Natural killer cell (primary cell): Measurements from ENCODE around the gene FAF1. TPM values are rescaled to one million over a fixed set of nuclear protein-coding genes. Genes with fewer than 3 reads are reported as not detected.

ENCODE experiments used
- ATAC-seq, 3 donors: fragments of 150-1000 bp in 2 of 3; fragments of 200-7000 bp in 1 of 3; cut with Tn5 transposase; 1 replicate in 1 of 3; 2 replicates in 2 of 3; pipeline ENCODE4 v1.10.0; 2021; ENCODE audit warnings: mild to moderate bottlenecking in 2 of 3, moderate library complexity in 2 of 3
- DNase-seq, 2 donors: peaks; one replicate each; pipeline versions ENCODE4 v3.0.0 to v3.0.0-alpha.2; 2013 to 2021; ENCODE audit warnings: mixed read lengths in 1 of 2
- H3K27ac ChIP-seq: one replicate; pipeline ENCODE4 v1.5.1; 2013; ENCODE audit warnings: mild to moderate bottlenecking, low read length
- H3K27me3 ChIP-seq: one replicate; pipeline ENCODE4 v1.6.1; 2013; ENCODE audit warnings: low read length; ENCODE audit not compliant: control insufficient read depth, insufficient read depth
- H3K36me3 ChIP-seq: one replicate; pipeline ENCODE4 v1.6.1; 2013; ENCODE audit warnings: low read length; ENCODE audit not compliant: control insufficient read depth, insufficient read depth
- H3K4me1 ChIP-seq: one replicate; pipeline ENCODE4 v1.6.1; 2013; ENCODE audit warnings: low read length; ENCODE audit not compliant: control insufficient read depth, insufficient read depth
- H3K4me3 ChIP-seq: one replicate; pipeline ENCODE4 v1.5.1; 2013; ENCODE audit warnings: low read length
- H3K9me3 ChIP-seq: one replicate; pipeline ENCODE4 v1.6.1; 2013; ENCODE audit warnings: low read length; ENCODE audit not compliant: control insufficient read depth, insufficient read depth
- H3K27ac Mint-ChIP-seq, 2 donors: one replicate each; pipeline ENCODE4 v1.8.0; 2022; ENCODE audit warnings: mild to moderate bottlenecking in 2 of 2, mixed read lengths in 2 of 2, moderate library complexity in 1 of 2
- H3K27me3 Mint-ChIP-seq, 2 donors: one replicate each; pipeline ENCODE4 v1.8.0; 2022; ENCODE audit warnings: low read depth in 2 of 2, mixed read lengths in 2 of 2
- H3K36me3 Mint-ChIP-seq: one replicate; pipeline ENCODE4 v1.8.0; 2022; ENCODE audit warnings: mixed read lengths
- H3K4me1 Mint-ChIP-seq, 2 donors: one replicate each; pipeline ENCODE4 v1.8.0; 2022; ENCODE audit warnings: mixed read lengths in 2 of 2
- H3K4me3 Mint-ChIP-seq: one replicate; pipeline ENCODE4 v1.8.0; 2022; ENCODE audit warnings: mild to moderate bottlenecking, moderate library complexity, mixed read lengths
- H3K9me3 Mint-ChIP-seq, 2 donors: one replicate each; pipeline ENCODE4 v1.8.0; 2022; ENCODE audit warnings: mixed read lengths in 2 of 2
- CTCF ChIP-seq: fragments of 200-600 bp; IDR thresholded peaks from one replicate; pipeline ENCODE4 v1.8.0; 2022; ENCODE audit warnings: antibody characterized with exemption
- WGBS: methylation state at CpG from one replicate; pipeline ENCODE4 v1.1.7; 2013; ENCODE audit warnings: missing lambda C conversion rate; ENCODE audit not compliant: insufficient coverage; 5-methylcytosine and 5-hydroxymethylcytosine counted together
- intact Hi-C: fragments of 100-400 bp; cut with micrococcal nuclease; formaldehyde crosslinking; loops from one replicate; pipeline ENCODE4 v1.14.2; 2022
- total RNA-seq, 4 donors: library from RNA; stranded (reverse); fragments of 120-200 nt in 1 of 4; gene quantifications; one replicate each; pipeline versions ENCODE4 v1.2.3 to v1.2.4, GENCODE V29; 2013 to 2022

Gene FAF1
- total RNA-seq, 3 donors from 2014 or later (not counting 1 experiment from before 2014, with no cell fraction given) = 56.8 to 59.7 (median 57.2) TPM

GRCh38 chr1:50851466-50851865 lies 108.6 kb downstream of the FAF1 start:
- Histone ChIP-seq H3K4me3 (no peak overlapping the region), H3K9me3 (no peaks in the 10 kb centered on the region), H3K27me3 (no peaks in the 10 kb centered on the region), H3K36me3 (no peaks in the 10 kb centered on the region), H3K4me1 (no peaks in the 10 kb centered on the region), H3K27ac (no peak overlapping the region)
- no peak for DNase-seq
- Mint-ChIP-seq H3K36me3 (peaks cover 9% of the 10 kb centered on the region), H3K4me1 (peaks cover 29 to 42% of the 10 kb centered on the region in 2 donors), H3K4me3 (no peak overlapping the region), H3K27ac (no peak overlapping the region), H3K9me3 (peaks cover 0 to 6% of the 10 kb centered on the region in 2 donors), H3K27me3 (no peaks in the 10 kb centered on the region)
- no peak for ATAC-seq
- TF ChIP-seq CTCF = no peak
- 89% methylated on average over 1 of the region's 1 CpG for WGBS
- intact Hi-C loops = no loop called here

GRCh38 chr1:50851034-50851433 lies 109.0 kb downstream of the FAF1 start:
- Mint-ChIP-seq H3K27me3 (no peaks in the 10 kb centered on the region), H3K4me3 (no peak overlapping the region), H3K4me1 (peaks cover 28 to 42% of the 10 kb centered on the region in 2 donors), H3K36me3 (peaks cover 9% of the 10 kb centered on the region), H3K9me3 (peaks cover 0 to 6% of the 10 kb centered on the region in 2 donors), H3K27ac (no peak overlapping the region)
- no peak for DNase-seq
- intact Hi-C loops = no loop called here
- Histone ChIP-seq H3K4me3 (no peak overlapping the region), H3K36me3 (no peaks in the 10 kb centered on the region), H3K27ac (no peak overlapping the region), H3K27me3 (no peaks in the 10 kb centered on the region), H3K9me3 (no peaks in the 10 kb centered on the region), H3K4me1 (no peaks in the 10 kb centered on the region)
- TF ChIP-seq CTCF = no peak
- no peak for ATAC-seq
- 91% methylated on average over 7 of the region's 7 CpGs for WGBS

- no peak overlapping the region for H3K4me3 ChIP-seq
- Mint-ChIP-seq H3K27ac (no peak overlapping the region), H3K4me3 (no peak overlapping the region), H3K4me1 (peaks cover 44% of the 10 kb centered on the region in 2 donors), H3K27me3 (no peaks in the 10 kb centered on the region), H3K36me3 (peaks cover 9% of the 10 kb centered on the region), H3K9me3 (peaks cover 0 to 6% of the 10 kb centered on the region in 2 donors)
- TF ChIP-seq CTCF = no peak
- DNase-seq (no peak), ATAC-seq (no peak)
- no peaks in the 10 kb centered on the region for H3K9me3 ChIP-seq
- no peak overlapping the region for H3K27ac ChIP-seq
- peaks cover 5% of the 10 kb centered on the region for H3K4me1 ChIP-seq
- intact Hi-C loops = no loop called here
- no peaks in the 10 kb centered on the region for H3K36me3 ChIP-seq
- H3K27me3 ChIP-seq = no peaks in the 10 kb centered on the region
Observed at GRCh38 chr1:50847303-50847702, 112.8 kb downstream of the FAF1 start.

GRCh38 chr1:50846224-50846839 lies 113.7 kb downstream of the FAF1 start:
- Mint-ChIP-seq H3K27ac (no peak overlapping the region), H3K4me3 (no peak overlapping the region), H3K9me3 (peaks cover 0 to 6% of the 10 kb centered on the region in 2 donors), H3K4me1 (peaks cover 39 to 40% of the 10 kb centered on the region in 2 donors), H3K36me3 (peaks cover 9% of the 10 kb centered on the region), H3K27me3 (no peaks in the 10 kb centered on the region)
- Histone ChIP-seq H3K4me3 (no peak overlapping the region), H3K36me3 (no peaks in the 10 kb centered on the region), H3K27me3 (no peaks in the 10 kb centered on the region), H3K27ac (no peak overlapping the region), H3K9me3 (no peaks in the 10 kb centered on the region), H3K4me1 (peaks cover 5% of the 10 kb centered on the region)
- intact Hi-C loops = no loop called here
- WGBS = 98% methylated on average over 17 of the region's 20 CpGs
- ATAC-seq = no peak
- no peak for DNase-seq
- TF ChIP-seq CTCF = no peak
